ENCODE data around the gene MT1B.

DNA sequence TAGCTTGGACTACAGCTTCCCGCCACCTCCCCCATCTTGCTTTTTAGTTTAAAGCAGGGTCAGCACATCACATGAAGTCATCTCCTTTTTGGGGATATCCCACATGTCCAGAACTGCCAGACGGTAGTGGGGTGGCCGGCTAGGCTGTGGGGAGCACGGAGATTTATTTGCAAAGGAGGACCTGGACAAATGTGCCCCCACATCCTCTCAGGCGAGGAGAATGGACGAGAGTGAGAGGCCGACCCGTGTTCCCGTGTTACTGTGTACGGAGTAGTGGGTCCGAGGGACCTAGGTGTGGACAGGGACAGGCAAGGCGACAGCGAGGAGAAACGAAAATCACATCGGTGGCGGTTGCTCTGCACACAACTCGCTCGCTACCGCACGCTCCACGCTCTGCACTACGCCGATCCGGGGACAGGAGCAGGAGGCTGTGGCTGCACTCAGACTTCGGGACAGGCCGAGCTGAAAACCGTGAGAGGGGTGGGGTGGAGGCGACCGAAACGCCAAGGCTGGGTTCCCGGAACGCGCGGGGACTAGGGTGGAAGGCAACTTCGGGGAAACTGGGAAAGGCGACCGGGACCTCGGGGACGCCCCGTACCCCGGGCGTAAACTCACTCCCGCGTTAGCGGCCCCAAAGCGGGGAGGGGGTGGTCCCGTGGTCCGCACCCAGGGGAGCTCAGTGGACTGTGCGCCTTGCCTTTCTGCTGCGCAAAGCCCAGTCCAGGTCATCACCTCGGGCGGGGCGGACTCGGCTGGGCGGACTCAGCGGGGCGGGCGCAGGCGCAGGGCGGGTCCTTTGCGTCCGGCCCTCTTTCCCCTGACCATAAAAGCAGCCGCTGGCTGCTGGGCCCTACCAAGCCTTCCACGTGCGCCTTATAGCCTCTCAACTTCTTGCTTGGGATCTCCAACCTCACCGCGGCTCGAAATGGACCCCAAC lies 13.6 kb upstream of the MT1B start, which contains the start of gene MT1A:
- TF ChIP-seq EZH2 (IDR thresholded peaks at IDR 0.05; ENCODE audit: insufficient read depth, low read length): peak; percentile 97
- TF ChIP-seq, protein P1, sequence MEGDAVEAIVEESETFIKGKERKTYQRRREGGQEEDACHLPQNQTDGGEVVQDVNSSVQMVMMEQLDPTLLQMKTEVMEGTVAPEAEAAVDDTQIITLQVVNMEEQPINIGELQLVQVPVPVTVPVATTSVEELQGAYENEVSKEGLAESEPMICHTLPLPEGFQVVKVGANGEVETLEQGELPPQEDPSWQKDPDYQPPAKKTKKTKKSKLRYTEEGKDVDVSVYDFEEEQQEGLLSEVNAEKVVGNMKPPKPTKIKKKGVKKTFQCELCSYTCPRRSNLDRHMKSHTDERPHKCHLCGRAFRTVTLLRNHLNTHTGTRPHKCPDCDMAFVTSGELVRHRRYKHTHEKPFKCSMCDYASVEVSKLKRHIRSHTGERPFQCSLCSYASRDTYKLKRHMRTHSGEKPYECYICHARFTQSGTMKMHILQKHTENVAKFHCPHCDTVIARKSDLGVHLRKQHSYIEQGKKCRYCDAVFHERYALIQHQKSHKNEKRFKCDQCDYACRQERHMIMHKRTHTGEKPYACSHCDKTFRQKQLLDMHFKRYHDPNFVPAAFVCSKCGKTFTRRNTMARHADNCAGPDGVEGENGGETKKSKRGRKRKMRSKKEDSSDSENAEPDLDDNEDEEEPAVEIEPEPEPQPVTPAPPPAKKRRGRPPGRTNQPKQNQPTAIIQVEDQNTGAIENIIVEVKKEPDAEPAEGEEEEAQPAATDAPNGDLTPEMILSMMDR (IDR thresholded peaks at IDR 0.05; ENCODE audit: insufficient read depth, low read depth, low read length): no peak
